Measurements from ENCODE around the gene GALR1. TPM values are rescaled to one million over a fixed set of nuclear protein-coding genes. Genes with fewer than 3 reads are reported as not detected.
"Not testable (repeated sequence)": the region's sequence is repeated elsewhere in the genome, so short reads cannot be mapped to it uniquely, and the experiment has no call there.

Gene GALR1
- total RNA-seq, 1 donor from 2014 or later, result not detected

DNA sequence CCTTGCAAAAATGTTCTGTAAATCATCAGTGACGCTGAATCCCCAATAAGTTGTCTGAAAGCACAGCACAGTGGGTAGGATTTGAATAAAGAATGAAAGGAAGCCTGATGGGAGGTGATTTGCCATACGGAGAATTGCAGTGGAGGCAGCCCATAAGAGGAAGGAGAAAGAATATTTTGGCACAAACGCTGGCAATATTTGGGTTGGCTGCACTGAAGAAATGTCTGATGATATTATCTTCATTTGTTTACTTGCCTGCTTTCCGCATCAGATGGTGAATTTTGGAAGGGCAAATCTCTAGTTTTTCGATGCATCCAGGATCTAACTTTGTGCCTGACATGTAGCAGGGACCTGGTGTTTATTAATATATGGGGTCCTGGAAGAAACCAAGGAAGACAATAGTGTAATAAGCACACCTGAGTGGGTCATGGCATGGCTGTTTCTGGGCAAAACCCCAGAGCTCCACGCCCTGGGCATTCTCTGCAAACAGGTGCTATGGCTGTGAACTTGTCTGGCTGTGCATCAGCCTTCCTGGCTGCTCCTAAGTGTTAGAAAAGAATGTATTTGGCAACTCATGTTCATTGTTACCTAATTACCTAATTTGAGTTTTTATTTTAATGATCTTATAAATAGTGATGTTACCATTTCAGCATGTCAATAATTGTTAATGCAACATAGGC, 5.9 kb downstream of the GALR1 start:
- intact Hi-C loops (cut with micrococcal nuclease), result no loop called here
- Mint-ChIP-seq H3K9me3 (peaks cover 18% of the 10 kb centered on the region), H3K27me3 (ENCODE audit: low read depth) (peaks cover 32% of the 10 kb centered on the region), H3K27ac (no peak overlapping the region), H3K4me1 (ENCODE audit: low read depth) (no peaks in the 10 kb centered on the region), H3K4me3 (ENCODE audit: low read depth) (no peak overlapping the region), H3K36me3 (ENCODE audit: low read depth) (no peaks in the 10 kb centered on the region)
- no peak for DNase-seq (ENCODE audit: low spot score)

DNA sequence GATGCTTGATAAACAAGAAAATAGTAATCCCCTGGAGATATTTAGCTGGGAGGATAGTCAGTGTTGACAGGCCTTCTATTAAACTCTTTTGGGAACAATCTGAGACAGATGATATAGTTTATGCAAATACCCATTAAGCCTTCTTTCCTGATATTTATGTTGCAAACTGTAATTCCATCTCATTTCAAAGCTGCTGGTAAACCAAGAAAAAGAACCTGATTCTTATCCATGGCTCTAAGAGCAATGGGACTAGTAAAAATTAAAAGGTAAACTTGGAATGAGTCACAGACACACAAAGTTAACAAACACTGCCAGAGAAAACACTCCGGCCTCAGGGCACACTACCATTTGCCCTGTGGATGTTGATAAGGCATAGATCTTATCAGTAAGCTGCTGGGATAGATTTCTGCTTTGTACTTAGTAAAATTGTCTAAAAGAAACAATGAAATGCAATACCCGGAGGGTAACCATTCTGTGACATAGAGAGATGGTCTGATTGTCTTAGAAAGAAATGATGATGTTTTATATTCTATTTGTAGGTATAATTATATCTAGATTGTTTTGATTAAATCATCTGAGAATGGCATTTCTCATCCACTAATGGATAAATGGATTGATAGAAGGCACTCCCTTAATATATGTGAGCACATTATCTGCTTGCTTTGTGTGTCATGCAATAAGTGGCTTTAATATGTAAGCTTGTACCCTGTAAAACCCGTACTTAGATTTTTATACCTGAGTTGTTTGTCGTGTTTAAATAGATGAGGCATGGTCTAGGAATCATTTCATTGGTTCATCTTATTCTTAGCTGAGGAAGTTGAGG, 13.2 kb downstream of the GALR1 start:
- Mint-ChIP-seq H3K36me3 (ENCODE audit: low read depth) (no peaks in the 10 kb centered on the region), H3K9me3 (peaks cover 32% of the 10 kb centered on the region), H3K4me3 (ENCODE audit: low read depth) (no peak overlapping the region), H3K27ac (no peak overlapping the region), H3K4me1 (ENCODE audit: low read depth) (no peaks in the 10 kb centered on the region), H3K27me3 (ENCODE audit: low read depth) (no peaks in the 10 kb centered on the region)
- intact Hi-C loops (cut with micrococcal nuclease), result no loop called here
- DNase-seq (ENCODE audit: low spot score), result no peak

DNA sequence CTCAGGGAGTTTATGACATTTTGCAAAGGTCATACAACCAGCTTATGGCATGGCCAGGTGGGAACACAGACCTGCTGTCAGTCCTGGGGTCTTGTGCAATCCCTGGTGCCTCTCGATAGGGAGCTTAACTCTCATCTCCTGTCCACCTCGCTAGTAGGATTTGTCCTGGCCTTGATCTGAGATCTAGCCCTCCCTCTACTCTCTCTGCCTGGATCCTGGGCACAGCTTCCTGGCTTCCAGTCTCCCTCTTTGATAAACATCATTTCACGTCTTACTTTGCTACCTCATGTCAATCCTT, 13.8 kb downstream of the GALR1 start:
- Mint-ChIP-seq H3K27me3 (ENCODE audit: low read depth) (no peaks in the 10 kb centered on the region), H3K4me3 (ENCODE audit: low read depth) (no peak overlapping the region), H3K36me3 (ENCODE audit: low read depth) (no peaks in the 10 kb centered on the region), H3K4me1 (ENCODE audit: low read depth) (no peaks in the 10 kb centered on the region), H3K27ac (no peak overlapping the region), H3K9me3 (peaks cover 30% of the 10 kb centered on the region)
- intact Hi-C loops (cut with micrococcal nuclease), result no loop called here
- DNase-seq (ENCODE audit: low spot score), result no peak

DNA sequence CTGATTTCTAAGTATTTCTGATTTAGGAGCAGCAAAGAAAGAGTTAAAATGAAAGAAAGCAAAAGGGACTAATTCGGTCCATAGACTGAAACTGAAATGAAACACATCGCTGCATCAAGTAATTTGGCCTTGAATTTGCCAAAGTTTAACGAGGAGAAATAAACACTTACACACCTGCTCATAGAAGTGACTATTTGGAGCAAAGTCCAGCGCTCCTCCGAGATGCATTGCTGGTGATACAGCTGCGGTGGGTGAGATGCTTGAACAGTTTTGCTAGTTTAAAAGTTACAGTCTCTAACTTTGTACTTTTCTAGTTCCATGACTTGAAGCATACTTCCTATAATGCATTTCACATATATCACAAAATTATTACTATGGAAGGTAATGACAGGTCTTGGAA, 18.3 kb downstream of the GALR1 start:
- no peaks in the 10 kb centered on the region for H3K36me3 Mint-ChIP-seq (ENCODE audit: low read depth)
- H3K27me3 Mint-ChIP-seq (ENCODE audit: low read depth), result peaks cover 11% of the 10 kb centered on the region
- H3K4me3 Mint-ChIP-seq (ENCODE audit: low read depth), result no peak overlapping the region
- H3K27ac Mint-ChIP-seq, result no peak overlapping the region
- intact Hi-C loops (cut with micrococcal nuclease), result no loop called here
- H3K4me1 Mint-ChIP-seq (ENCODE audit: low read depth), result no peaks in the 10 kb centered on the region
- H3K9me3 Mint-ChIP-seq, result peaks cover 19% of the 10 kb centered on the region
- no peak for DNase-seq (ENCODE audit: low spot score)

- Mint-ChIP-seq H3K27me3 (ENCODE audit: low read depth) (peaks cover 11% of the 10 kb centered on the region), H3K36me3 (ENCODE audit: low read depth) (no peaks in the 10 kb centered on the region), H3K27ac (no peak overlapping the region), H3K4me1 (ENCODE audit: low read depth) (no peaks in the 10 kb centered on the region), H3K4me3 (ENCODE audit: low read depth) (no peak overlapping the region), H3K9me3 (peaks cover 19% of the 10 kb centered on the region)
- DNase-seq (ENCODE audit: low spot score), result no peak
- intact Hi-C loops (cut with micrococcal nuclease), result no loop called here
These were observed 18.8 kb downstream of the GALR1 start for GRCh38 chr18:77268456-77268855.

DNA sequence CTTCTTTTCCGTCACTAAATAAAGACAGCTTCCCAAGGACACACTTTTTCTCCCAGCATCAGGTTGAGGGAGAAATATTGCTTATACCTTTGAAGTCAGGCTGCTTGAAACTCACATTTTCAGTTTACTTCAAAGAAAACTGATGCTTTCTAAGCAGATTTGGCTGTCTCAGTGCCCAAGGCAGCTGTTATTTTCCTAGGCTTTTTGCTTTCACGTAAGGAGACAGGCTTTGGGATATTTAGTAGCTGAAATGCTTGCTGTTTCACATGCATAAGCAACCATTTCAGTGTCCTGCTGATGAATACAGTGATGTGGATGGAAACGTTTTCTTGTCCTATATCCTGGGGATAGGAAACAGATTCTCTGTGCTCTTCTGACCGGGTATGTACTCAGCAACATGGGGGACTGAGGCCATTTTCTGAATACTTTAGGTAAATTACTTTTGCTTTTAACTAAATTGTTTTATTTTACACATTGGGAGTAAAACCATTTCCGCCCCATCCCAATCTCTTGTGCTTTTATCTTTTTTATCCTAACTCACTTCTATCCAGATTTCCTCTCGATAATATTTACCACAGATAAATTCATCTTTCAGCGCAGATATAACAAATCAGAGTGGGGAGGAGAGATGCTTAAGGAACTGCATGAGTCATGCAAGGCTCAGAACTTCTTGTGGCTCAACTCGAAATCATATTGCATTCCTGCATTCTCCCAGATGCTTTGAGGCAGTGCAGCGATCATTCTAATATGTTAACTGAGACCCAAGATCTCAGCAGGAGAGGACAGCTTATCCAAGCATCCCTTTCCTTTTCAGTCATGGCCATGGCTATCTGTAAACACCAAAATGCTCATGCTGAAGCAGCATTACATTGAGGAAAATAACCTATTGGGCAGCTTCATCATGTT, 22.2 kb downstream of the GALR1 start:
- intact Hi-C loops (cut with micrococcal nuclease), result no loop called here
- Mint-ChIP-seq H3K36me3 (ENCODE audit: low read depth) (no peaks in the 10 kb centered on the region), H3K4me3 (ENCODE audit: low read depth) (no peak overlapping the region), H3K27ac (no peak overlapping the region), H3K4me1 (ENCODE audit: low read depth) (no peaks in the 10 kb centered on the region), H3K9me3 (peaks cover 5% of the 10 kb centered on the region), H3K27me3 (ENCODE audit: low read depth) (peaks cover 15% of the 10 kb centered on the region)
- DNase-seq (ENCODE audit: low spot score), result no peak

- H3K27me3 Mint-ChIP-seq (ENCODE audit: low read depth); H3K4me3 Mint-ChIP-seq (ENCODE audit: low read depth); H3K9me3 Mint-ChIP-seq; intact Hi-C loops (cut with micrococcal nuclease); DNase-seq (ENCODE audit: low spot score); H3K36me3 Mint-ChIP-seq (ENCODE audit: low read depth); H3K4me1 Mint-ChIP-seq (ENCODE audit: low read depth); H3K27ac Mint-ChIP-seq: not testable (repeated sequence)
These were observed 41.2 kb downstream of the GALR1 start for GRCh38 chr18:77290841-77291240.

- Mint-ChIP-seq H3K27me3 (ENCODE audit: low read depth) (peaks cover under 1% of the 10 kb centered on the region), H3K9me3 (no peaks in the 10 kb centered on the region), H3K27ac (no peak overlapping the region), H3K4me1 (ENCODE audit: low read depth) (no peaks in the 10 kb centered on the region), H3K36me3 (ENCODE audit: low read depth) (no peaks in the 10 kb centered on the region), H3K4me3 (ENCODE audit: low read depth) (no peak overlapping the region)
- intact Hi-C loops (cut with micrococcal nuclease), result no loop called here
- no peak for DNase-seq (ENCODE audit: low spot score)
These were observed 48.5 kb downstream of the GALR1 start for GRCh38 chr18:77298172-77298571.

DNA sequence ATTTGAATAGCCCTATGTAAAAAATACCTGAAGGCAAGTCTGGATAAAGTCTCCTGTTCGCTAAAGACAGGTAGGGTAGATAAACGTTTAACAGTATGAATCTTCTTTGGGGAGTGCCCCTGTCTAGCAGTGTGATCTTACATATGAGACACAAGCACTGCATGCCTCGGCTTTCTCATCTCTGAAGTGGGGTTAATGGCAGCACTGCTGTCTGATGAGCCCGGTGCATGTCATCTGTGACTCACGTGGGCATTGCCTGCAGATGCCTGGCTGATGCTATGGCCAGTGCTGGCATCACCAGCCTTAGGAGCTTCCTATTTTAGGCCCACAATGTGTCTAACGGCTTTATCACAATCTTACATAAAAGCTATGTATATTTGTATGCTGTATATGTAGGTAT, 50.1 kb downstream of the GALR1 start:
- no peak for DNase-seq (ENCODE audit: low spot score)
- Mint-ChIP-seq H3K9me3 (no peaks in the 10 kb centered on the region), H3K27me3 (ENCODE audit: low read depth) (peaks cover 2% of the 10 kb centered on the region), H3K36me3 (ENCODE audit: low read depth) (no peaks in the 10 kb centered on the region), H3K27ac (no peak overlapping the region), H3K4me3 (ENCODE audit: low read depth) (no peak overlapping the region), H3K4me1 (ENCODE audit: low read depth) (no peaks in the 10 kb centered on the region)
- intact Hi-C loops (cut with micrococcal nuclease), result no loop called here

GRCh38 chr18:77300579-77300978, 50.9 kb downstream of the GALR1 start:
- Mint-ChIP-seq H3K4me1 (ENCODE audit: low read depth) (no peaks in the 10 kb centered on the region), H3K27ac (no peak overlapping the region), H3K27me3 (ENCODE audit: low read depth) (peaks cover 2% of the 10 kb centered on the region), H3K9me3 (no peaks in the 10 kb centered on the region), H3K36me3 (ENCODE audit: low read depth) (no peaks in the 10 kb centered on the region), H3K4me3 (ENCODE audit: low read depth) (no peak overlapping the region)
- intact Hi-C loops (cut with micrococcal nuclease), result no loop called here
- no peak for DNase-seq (ENCODE audit: low spot score)

GRCh38 chr18:77304268-77304667, 54.6 kb downstream of the GALR1 start:
- no peaks in the 10 kb centered on the region for H3K4me1 Mint-ChIP-seq (ENCODE audit: low read depth)
- no peak overlapping the region for H3K27ac Mint-ChIP-seq
- H3K36me3 Mint-ChIP-seq (ENCODE audit: low read depth), result no peaks in the 10 kb centered on the region
- no peak overlapping the region for H3K4me3 Mint-ChIP-seq (ENCODE audit: low read depth)
- intact Hi-C loops (cut with micrococcal nuclease), result no loop called here
- peaks cover 5% of the 10 kb centered on the region for H3K27me3 Mint-ChIP-seq (ENCODE audit: low read depth)
- no peak for DNase-seq (ENCODE audit: low spot score)
- no peaks in the 10 kb centered on the region for H3K9me3 Mint-ChIP-seq

GRCh38 chr18:77305676-77306075, 56.0 kb downstream of the GALR1 start:
- no peak overlapping the region for H3K27ac Mint-ChIP-seq
- no peak overlapping the region for H3K4me3 Mint-ChIP-seq (ENCODE audit: low read depth)
- intact Hi-C loops (cut with micrococcal nuclease), result no loop called here
- H3K9me3 Mint-ChIP-seq, result no peaks in the 10 kb centered on the region
- peaks cover 5% of the 10 kb centered on the region for H3K27me3 Mint-ChIP-seq (ENCODE audit: low read depth)
- no peaks in the 10 kb centered on the region for H3K4me1 Mint-ChIP-seq (ENCODE audit: low read depth)
- no peaks in the 10 kb centered on the region for H3K36me3 Mint-ChIP-seq (ENCODE audit: low read depth)
- DNase-seq (ENCODE audit: low spot score), result no peak

- Mint-ChIP-seq H3K36me3 (ENCODE audit: low read depth) (no peaks in the 10 kb centered on the region), H3K27ac (no peak overlapping the region), H3K9me3 (no peaks in the 10 kb centered on the region), H3K4me1 (ENCODE audit: low read depth) (no peaks in the 10 kb centered on the region), H3K4me3 (ENCODE audit: low read depth) (no peak overlapping the region), H3K27me3 (ENCODE audit: low read depth) (peaks cover 4% of the 10 kb centered on the region)
- intact Hi-C loops (cut with micrococcal nuclease), result no loop called here
- no peak for DNase-seq (ENCODE audit: low spot score)
These were observed 58.6 kb downstream of the GALR1 start for GRCh38 chr18:77308216-77308615.
